Measurements from ENCODE around the gene ZNF664.
A peak's percentile ranks its signal among the peaks of the same experiment; 100 is the strongest.

Gene ZNF664

GRCh38 chr12:123989168-123989567 lies 16.2 kb downstream of the ZNF664 start:
- DNase-seq, result no peak

DNA sequence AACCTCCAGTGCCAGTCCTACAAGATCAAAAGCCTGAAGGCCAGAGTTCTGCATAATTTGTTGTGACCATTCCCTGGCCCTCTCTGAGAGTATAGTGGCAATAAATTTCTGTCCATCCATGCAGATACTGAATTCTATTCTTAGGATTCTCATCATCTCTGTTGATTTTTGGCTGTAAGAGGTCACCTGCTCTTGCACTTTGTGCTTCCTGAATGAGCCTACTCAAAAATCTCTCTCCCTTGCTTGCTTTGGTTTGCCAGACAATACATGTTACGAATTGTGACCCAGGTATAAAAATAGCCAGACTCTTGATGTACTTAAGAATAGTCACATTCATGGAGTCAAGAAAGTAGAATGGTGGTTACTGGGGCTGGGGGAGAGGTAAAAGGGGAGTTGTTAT lies 16.7 kb downstream of the ZNF664 start:
- no peak for DNase-seq

GRCh38 chr12:123990511-123990910 lies 17.5 kb downstream of the ZNF664 start:
- no peak for DNase-seq

- DNase-seq, result no peak
Measured at GRCh38 chr12:123991372-123991951, 18.4 kb downstream of the ZNF664 start.

GRCh38 chr12:123992118-123992825 lies 19.3 kb downstream of the ZNF664 start:
- no peak for DNase-seq

- peak in 2 of 56 donors; percentile 14 to 40 for DNase-seq
Measured at GRCh38 chr12:123995023-123995748, 22.2 kb downstream of the ZNF664 start.

- peak in 42 of 56 donors; percentile 11 to 81 (median 56) for DNase-seq
Measured at GRCh38 chr12:123996581-123996980, 23.6 kb downstream of the ZNF664 start.

- DNase-seq, result peak in 3 of 56 donors; percentile 16 to 28 (median 17)
Measured at GRCh38 chr12:123997033-123997822, 24.2 kb downstream of the ZNF664 start.

GRCh38 chr12:123997908-123998307 lies 24.9 kb downstream of the ZNF664 start:
- no peak for DNase-seq

DNA sequence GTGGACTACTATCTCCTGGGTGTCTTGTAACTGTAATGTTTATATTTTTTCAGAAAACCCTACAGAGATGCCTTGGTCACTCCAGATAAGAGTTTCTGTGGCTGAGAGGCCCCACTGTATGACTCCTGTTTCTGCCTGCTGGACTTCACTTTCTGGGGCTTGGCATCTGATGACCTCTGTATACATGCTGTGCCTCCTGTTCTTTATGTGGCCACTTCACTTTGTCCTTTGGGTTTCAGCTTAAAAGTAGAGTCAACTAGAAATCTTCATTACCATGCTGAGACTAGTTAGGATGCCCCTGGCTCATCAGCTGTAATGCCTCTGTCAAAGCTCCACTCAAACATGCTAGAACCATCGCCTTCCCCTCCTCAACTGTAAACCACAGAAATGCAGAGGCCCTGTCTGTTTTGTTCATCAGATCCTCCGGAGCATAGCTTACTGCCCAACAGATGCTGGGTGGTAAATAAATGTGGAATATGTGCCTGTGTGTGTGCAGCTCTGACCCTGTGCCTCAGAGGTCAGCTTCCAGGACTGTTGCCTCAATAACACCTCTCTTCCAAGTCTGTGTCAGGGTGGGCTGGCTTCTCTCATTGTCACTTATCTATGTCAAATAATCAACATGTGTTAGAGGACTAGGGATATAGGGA lies 25.5 kb downstream of the ZNF664 start:
- no peak for DNase-seq

DNA sequence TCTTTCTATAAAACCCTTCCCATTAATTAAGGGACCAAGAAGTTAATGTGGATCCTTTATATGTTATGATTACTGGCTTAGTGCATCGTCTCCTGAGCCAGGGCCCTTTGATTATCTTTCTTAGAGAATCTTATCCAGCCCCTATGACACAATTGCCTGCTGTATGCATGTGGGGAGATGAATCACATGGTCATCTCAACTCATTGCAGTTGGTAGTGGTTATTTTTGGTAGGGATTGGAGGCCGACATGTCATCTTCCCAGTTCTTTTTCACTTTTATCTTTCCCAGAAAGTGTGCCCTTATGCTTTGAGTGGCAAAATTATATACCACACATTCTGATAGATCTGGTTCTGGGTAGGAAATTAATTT lies 26.0 kb downstream of the ZNF664 start:
- no peak for DNase-seq

DNA sequence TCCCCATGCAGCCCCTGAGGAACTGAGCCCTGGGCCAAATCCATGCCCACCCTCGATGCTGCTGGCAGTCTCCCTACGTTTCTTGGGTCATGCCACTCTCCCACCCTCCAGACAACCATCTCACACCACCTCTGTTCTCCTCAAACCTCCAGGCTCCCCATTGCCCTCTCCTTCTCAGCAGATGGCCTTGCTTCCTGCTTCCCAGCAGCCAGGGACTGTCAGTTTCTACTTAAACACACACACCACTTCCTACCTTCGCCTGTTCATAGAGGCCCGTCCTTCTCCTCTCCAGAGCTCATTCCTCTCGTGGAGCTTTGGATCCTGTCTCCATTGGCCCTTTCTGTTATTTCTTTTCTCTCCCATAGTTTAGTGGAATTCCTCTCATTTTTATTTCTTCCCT lies 27.1 kb downstream of the ZNF664 start:
- no peak for DNase-seq

- no peak for DNase-seq
Measured at GRCh38 chr12:124001343-124001742, 28.3 kb downstream of the ZNF664 start.

- DNase-seq, result no peak
Measured at GRCh38 chr12:124002021-124002644, 29.1 kb downstream of the ZNF664 start.

GRCh38 chr12:124002654-124003053 lies 29.6 kb downstream of the ZNF664 start:
- no peak for DNase-seq

DNA sequence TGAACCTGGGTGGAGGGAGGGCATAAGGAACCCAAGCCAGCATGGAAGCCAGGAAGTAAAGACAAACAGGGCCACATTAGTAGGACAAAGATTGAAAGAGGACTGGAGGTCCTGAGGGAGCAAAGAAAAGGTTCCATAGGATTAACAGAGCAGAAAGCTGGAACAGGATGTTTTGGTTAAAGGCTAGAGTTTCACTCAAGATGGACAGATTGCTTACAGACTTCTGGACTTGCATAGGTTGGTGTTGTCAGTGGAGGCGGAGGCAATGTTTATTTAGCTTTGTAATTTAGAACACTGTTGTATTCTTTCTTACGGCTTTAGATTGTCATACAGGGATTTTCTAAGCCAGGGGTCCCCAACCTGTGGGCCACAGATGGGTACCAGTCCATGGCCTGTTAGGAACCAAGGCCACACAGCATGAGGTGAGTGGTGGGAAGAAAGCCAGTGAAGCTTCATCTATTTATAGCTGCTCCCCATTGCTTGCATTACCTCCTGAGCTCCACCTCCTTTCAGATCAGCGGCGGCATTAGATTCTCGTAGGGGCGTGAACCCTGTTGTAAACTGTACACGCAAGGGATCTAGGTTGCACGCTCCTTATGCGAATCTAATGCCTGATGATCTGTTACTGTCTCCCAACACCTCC lies 31.3 kb downstream of the ZNF664 start:
- no peak for DNase-seq

GRCh38 chr12:124006085-124006845 lies 33.2 kb downstream of the ZNF664 start:
- DNase-seq, result peak in 1 of 56 donors; percentile 7

- DNase-seq, result peak in 1 of 56 donors; percentile 14
Measured at GRCh38 chr12:124006846-124007713, 34.1 kb downstream of the ZNF664 start.

All from nucleus accumbens (tissue), 56 donors.